HCT116 (cell line): ENCODE measurements around the gene OR2A25.

ENCODE experiments used
- EZH2phosphoT487 ChIP-seq: fragments of 200-600 bp; IDR thresholded peaks from 2 replicates; pipeline ENCODE4 v1.6.1; 2018; ENCODE audit warnings: antibody characterized with exemption, borderline replicate concordance
- JUND ChIP-seq: IDR thresholded peaks from 2 replicates; pipeline ENCODE4 v1.6.1; 2012
- POLR2A ChIP-seq: IDR thresholded peaks from 2 replicates; pipeline ENCODE4 v1.7.0; 2011; ENCODE audit warnings: borderline replicate concordance; ENCODE audit not compliant: insufficient read depth, insufficient read length; ENCODE audit errors: extremely low read depth
- SIN3A ChIP-seq: IDR thresholded peaks from 2 replicates; pipeline ENCODE4 v1.6.1; 2012; ENCODE audit warnings: low read depth
- YY1 ChIP-seq: IDR thresholded peaks from 2 replicates; pipeline ENCODE4 v1.6.1; 2011; ENCODE audit warnings: low read length, low read depth, moderate library complexity, mild to moderate bottlenecking; ENCODE audit not compliant: insufficient replicate concordance; ENCODE audit errors: extremely low read depth
- TF ChIP-seq, protein P1 (sequence below), 3 experiments: fragments of 200-600 bp in 1 of 3; sonication (generic) in 1 of 3; IDR thresholded peaks in 2 of 3; conservative IDR thresholded peaks in 1 of 3; 2 replicates each; pipeline ENCODE4 v1.5.1; 2012 to 2017; ENCODE audit warnings: low read depth in 2 of 3, low read length in 2 of 3, antibody characterized with exemption in 1 of 3, borderline replicate concordance in 1 of 3, control low read depth in 1 of 3, mild to moderate bottlenecking in 1 of 3, mixed read lengths in 1 of 3, mixed run types in 1 of 3, moderate library complexity in 1 of 3; ENCODE audit not compliant: insufficient read depth in 1 of 3

DNA sequence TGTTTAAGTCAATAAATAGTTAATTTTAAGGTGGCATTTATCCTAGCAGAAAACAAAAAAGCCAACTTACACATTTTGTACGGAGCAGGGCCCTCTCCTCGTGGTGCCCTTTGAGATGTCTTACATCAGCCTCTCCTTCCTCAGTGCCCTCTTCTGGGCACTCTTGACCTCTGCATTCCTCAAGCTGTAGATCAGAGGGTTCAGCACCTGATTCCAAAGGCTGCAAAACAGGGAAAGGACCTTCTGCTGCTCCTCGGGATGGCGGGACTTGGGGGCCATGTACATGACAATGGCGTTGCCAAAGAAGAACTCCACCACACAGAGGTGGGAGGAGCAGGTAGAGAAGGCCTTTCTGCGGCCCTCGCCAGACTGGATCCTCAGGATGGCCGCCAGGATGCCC is 48.7 kb downstream of the OR2A25 start:
- no peak for TF ChIP-seq JUND
- TF ChIP-seq, protein P1, sequence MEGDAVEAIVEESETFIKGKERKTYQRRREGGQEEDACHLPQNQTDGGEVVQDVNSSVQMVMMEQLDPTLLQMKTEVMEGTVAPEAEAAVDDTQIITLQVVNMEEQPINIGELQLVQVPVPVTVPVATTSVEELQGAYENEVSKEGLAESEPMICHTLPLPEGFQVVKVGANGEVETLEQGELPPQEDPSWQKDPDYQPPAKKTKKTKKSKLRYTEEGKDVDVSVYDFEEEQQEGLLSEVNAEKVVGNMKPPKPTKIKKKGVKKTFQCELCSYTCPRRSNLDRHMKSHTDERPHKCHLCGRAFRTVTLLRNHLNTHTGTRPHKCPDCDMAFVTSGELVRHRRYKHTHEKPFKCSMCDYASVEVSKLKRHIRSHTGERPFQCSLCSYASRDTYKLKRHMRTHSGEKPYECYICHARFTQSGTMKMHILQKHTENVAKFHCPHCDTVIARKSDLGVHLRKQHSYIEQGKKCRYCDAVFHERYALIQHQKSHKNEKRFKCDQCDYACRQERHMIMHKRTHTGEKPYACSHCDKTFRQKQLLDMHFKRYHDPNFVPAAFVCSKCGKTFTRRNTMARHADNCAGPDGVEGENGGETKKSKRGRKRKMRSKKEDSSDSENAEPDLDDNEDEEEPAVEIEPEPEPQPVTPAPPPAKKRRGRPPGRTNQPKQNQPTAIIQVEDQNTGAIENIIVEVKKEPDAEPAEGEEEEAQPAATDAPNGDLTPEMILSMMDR (IDR thresholded peaks at IDR 0.05 in 2 of 3, conservative IDR thresholded peaks at IDR 0.05 in 1 of 3; ENCODE audit: borderline replicate concordance in 1 of 3, insufficient read depth in 1 of 3, low read depth in 2 of 3, low read length in 2 of 3) = no peak
- no peak for TF ChIP-seq POLR2A
- TF ChIP-seq SIN3A = no peak
- no peak for TF ChIP-seq EZH2phosphoT487
- TF ChIP-seq YY1 = no peak
